IMR-90 (cell line): Measurements from ENCODE around the gene F11. TPM values are rescaled to one million over a fixed set of nuclear protein-coding genes. Genes with fewer than 3 reads are reported as not detected.

ENCODE experiments used
- ATAC-seq: fragments of 200-7000 bp; cut with Tn5 transposase; 2 replicates; pipeline ENCODE4 v1.9.1; 2020; ENCODE audit warnings: low read depth, mild to moderate bottlenecking, moderate library complexity
- BruUV-seq: library from RNA; stranded (reverse); fragments of 400-500 nt; replicated peaks from 2 replicates; lab custom pipeline; 2021; lab: Mats Ljungman, UMichigan
- CTCF ChIA-PET: fragments of 300-600 bp; formaldehyde crosslinking; extraction: SDS; loops from one replicate; lab custom pipeline; 2021; ENCODE audit warnings: antibody characterized with exemption; lab: Yijun Ruan, JAX
- POLR2A ChIA-PET: fragments of 300-600 bp; sonication (Branson Sonifier 250); formaldehyde crosslinking; loops from one replicate; lab custom pipeline; 2022; ENCODE audit warnings: antibody characterized with exemption; ENCODE audit not compliant: unreplicated experiment; lab: Charles Lee
- DNase-seq: peaks from one replicate; pipeline ENCODE4 v3.0.0; 2013
- H2AFZ ChIP-seq: replicated peaks from 2 replicates; pipeline ENCODE3; 2013; ENCODE audit warnings: low read length, mild to moderate bottlenecking; ENCODE audit not compliant: poor library complexity
- H2AK5ac ChIP-seq: 2 replicates; pipeline ENCODE4 v1.6.1; 2013; ENCODE audit warnings: low read depth, low read length, inconsistent platforms
- H2AK9ac ChIP-seq: replicated peaks from 2 replicates; pipeline ENCODE3; 2013; ENCODE audit warnings: mild to moderate bottlenecking, low read depth, low read length, moderate library complexity; ENCODE audit not compliant: poor library complexity
- H2BK120ac ChIP-seq: 2 replicates; pipeline ENCODE4 v1.6.1; 2013; ENCODE audit warnings: low read depth, low read length, inconsistent platforms
- H2BK15ac ChIP-seq: 3 replicates; pipeline ENCODE4 v1.6.1; 2013; ENCODE audit warnings: low read depth, low read length, inconsistent platforms
- H2BK20ac ChIP-seq: 2 replicates; pipeline ENCODE4 v1.6.1; 2013; ENCODE audit warnings: low read depth, mild to moderate bottlenecking, inconsistent platforms, low read length, moderate library complexity
- H2BK5ac ChIP-seq: 2 replicates; pipeline ENCODE4 v1.6.1; 2013; ENCODE audit warnings: mild to moderate bottlenecking, low read depth, low read length, inconsistent platforms; ENCODE audit not compliant: poor library complexity, severe bottlenecking
- H3K14ac ChIP-seq: replicated peaks from 2 replicates; pipeline ENCODE4 v1.6.1; 2013; ENCODE audit warnings: low read depth, low read length, inconsistent platforms
- H3K18ac ChIP-seq: 2 replicates; pipeline ENCODE4 v1.6.1; 2013; ENCODE audit warnings: low read depth, low read length, control low read depth
- H3K23ac ChIP-seq: 2 replicates; pipeline ENCODE4 v1.6.1; 2013; ENCODE audit warnings: low read depth, low read length, inconsistent platforms
- H3K27ac ChIP-seq: 2 replicates; pipeline ENCODE4 v1.5.1; 2013; ENCODE audit warnings: mild to moderate bottlenecking, control low read depth, low read length; ENCODE audit not compliant: insufficient read depth
- H3K27me3 ChIP-seq: 2 replicates; pipeline ENCODE4 v1.6.1; 2013; ENCODE audit warnings: low read length; ENCODE audit not compliant: control insufficient read depth, insufficient read depth
- H3K36me3 ChIP-seq: 2 replicates; pipeline ENCODE4 v1.6.1; 2013; ENCODE audit warnings: low read length, mixed read lengths; ENCODE audit not compliant: control insufficient read depth, insufficient read depth
- H3K4ac ChIP-seq: 2 replicates; pipeline ENCODE4 v1.6.1; 2013; ENCODE audit warnings: low read depth, low read length, inconsistent platforms
- H3K4me1 ChIP-seq: 2 replicates; pipeline ENCODE4 v1.6.1; 2013; ENCODE audit warnings: low read length, mixed read lengths; ENCODE audit not compliant: control insufficient read depth, insufficient read depth
- H3K4me2 ChIP-seq: 2 replicates; pipeline ENCODE4 v1.6.1; 2013; ENCODE audit warnings: low read depth, mild to moderate bottlenecking, control low read depth, low read length, moderate library complexity
- H3K4me3 ChIP-seq: 2 replicates; pipeline ENCODE4 v1.5.1; 2013; ENCODE audit warnings: low read depth, mild to moderate bottlenecking, control low read depth, low read length, moderate library complexity; ENCODE audit not compliant: insufficient read depth
- H3K56ac ChIP-seq: 2 replicates; pipeline ENCODE4 v1.6.1; 2013; ENCODE audit warnings: low read length, inconsistent platforms; ENCODE audit not compliant: insufficient read depth; ENCODE audit errors: extremely low read depth
- H3K79me1 ChIP-seq, 2 experiments: 2 replicates each; pipeline ENCODE4 v1.6.1; 2013; ENCODE audit warnings: low read length in 2 of 2, inconsistent platforms in 1 of 2, low read depth in 1 of 2
- H3K9ac ChIP-seq: 2 replicates; pipeline ENCODE4 v1.6.1; 2013; ENCODE audit warnings: low read depth, low read length, control low read depth
- H3K9me1 ChIP-seq: 2 replicates; pipeline ENCODE4 v1.6.1; 2013; ENCODE audit warnings: low read length, inconsistent platforms; ENCODE audit not compliant: insufficient read depth
- H3K9me3 ChIP-seq: 2 replicates; pipeline ENCODE4 v1.6.1; 2013; ENCODE audit warnings: low read length; ENCODE audit not compliant: control insufficient read depth, insufficient read depth
- H4K20me1 ChIP-seq: 2 replicates; pipeline ENCODE4 v1.6.1; 2013; ENCODE audit warnings: low read length, inconsistent platforms; ENCODE audit not compliant: insufficient read depth
- H4K5ac ChIP-seq: 2 replicates; pipeline ENCODE4 v1.6.1; 2013; ENCODE audit warnings: mild to moderate bottlenecking, low read depth, low read length, control low read depth
- H4K8ac ChIP-seq, 2 experiments: 2 replicates each; pipeline ENCODE4 v1.6.1; 2013; ENCODE audit warnings: low read depth in 2 of 2, low read length in 2 of 2, control low read depth in 1 of 2, inconsistent platforms in 1 of 2
- H4K91ac ChIP-seq: 2 replicates; pipeline ENCODE4 v1.6.1; 2013; ENCODE audit warnings: low read depth, low read length, inconsistent platforms; ENCODE audit not compliant: insufficient read depth
- MAFK ChIP-seq: IDR thresholded peaks from 2 replicates; pipeline ENCODE4 v1.6.1; 2012; ENCODE audit warnings: low read depth, low read length, improper control_type of control experiment
- POLR2A ChIP-seq: IDR thresholded peaks from 2 replicates; pipeline ENCODE4 v1.6.1; 2012; ENCODE audit warnings: mild to moderate bottlenecking, low read depth, low read length
- RFX5 ChIP-seq: IDR thresholded peaks from 2 replicates; pipeline ENCODE4 v1.8.0; 2012; ENCODE audit warnings: low read depth, mild to moderate bottlenecking, low read length, moderate library complexity
- SMC3 ChIP-seq: fragments of 150-350 bp; IDR thresholded peaks from 2 replicates; pipeline ENCODE4 v1.6.1; 2016; ENCODE audit warnings: low read depth, mild to moderate bottlenecking, antibody characterized with exemption, low read length, moderate library complexity
- WGBS, 2 experiments: methylation state at CpG; one replicate each; pipeline versions ENCODE4 v1.1.5 to v1.1.7; 2013; ENCODE audit warnings: missing lambda C conversion rate in 2 of 2; ENCODE audit not compliant: insufficient read length in 1 of 2; ENCODE audit errors: extremely low coverage in 2 of 2; 5-methylcytosine and 5-hydroxymethylcytosine counted together
- dilution Hi-C: fragments of 300-500 bp; cut with HindIII; formaldehyde crosslinking; loops from one replicate; pipeline ENCODE4 v1.14.3; 2018; ENCODE audit warnings: low sequenced_read_pairs; ENCODE audit not compliant: unreplicated experiment
- in situ Hi-C: fragments of 300-500 bp; cut with MboI; formaldehyde crosslinking; loops from 3 replicates; pipeline ENCODE4 v1.14.3; 2019; ENCODE audit warnings: low sequenced_read_pairs, inconsistent platforms, mixed read lengths
- intact Hi-C: fragments of 100-400 bp; cut with micrococcal nuclease; formaldehyde crosslinking; loops from 2 replicates; pipeline ENCODE4 v1.10.0; 2022
- polyA plus RNA-seq, 3 experiments: library from polyadenylated mRNA; depleted of rRNA; stranded (reverse); fragments of >200 nt; gene quantifications; 2 replicates each; pipeline ENCODE4 v1.2.3, GENCODE V29; 2012; ENCODE audit warnings: low replicate concordance in 1 of 3
- total RNA-seq: library from RNA; depleted of rRNA; stranded (reverse); fragments of >200 nt; gene quantifications from 2 replicates; pipeline ENCODE4 v1.2.3, GENCODE V29; 2012
- TF ChIP-seq, protein P1 (sequence below): fragments of 150-350 bp; IDR thresholded peaks from 2 replicates; pipeline ENCODE4 v1.6.1; 2017; ENCODE audit warnings: mild to moderate bottlenecking, antibody characterized with exemption, low read length, low read depth

F11 gene
- total and polyA plus RNA-seq, 2 of the 4 experiments (the other 2 are of a cell fraction), result not detected

DNA sequence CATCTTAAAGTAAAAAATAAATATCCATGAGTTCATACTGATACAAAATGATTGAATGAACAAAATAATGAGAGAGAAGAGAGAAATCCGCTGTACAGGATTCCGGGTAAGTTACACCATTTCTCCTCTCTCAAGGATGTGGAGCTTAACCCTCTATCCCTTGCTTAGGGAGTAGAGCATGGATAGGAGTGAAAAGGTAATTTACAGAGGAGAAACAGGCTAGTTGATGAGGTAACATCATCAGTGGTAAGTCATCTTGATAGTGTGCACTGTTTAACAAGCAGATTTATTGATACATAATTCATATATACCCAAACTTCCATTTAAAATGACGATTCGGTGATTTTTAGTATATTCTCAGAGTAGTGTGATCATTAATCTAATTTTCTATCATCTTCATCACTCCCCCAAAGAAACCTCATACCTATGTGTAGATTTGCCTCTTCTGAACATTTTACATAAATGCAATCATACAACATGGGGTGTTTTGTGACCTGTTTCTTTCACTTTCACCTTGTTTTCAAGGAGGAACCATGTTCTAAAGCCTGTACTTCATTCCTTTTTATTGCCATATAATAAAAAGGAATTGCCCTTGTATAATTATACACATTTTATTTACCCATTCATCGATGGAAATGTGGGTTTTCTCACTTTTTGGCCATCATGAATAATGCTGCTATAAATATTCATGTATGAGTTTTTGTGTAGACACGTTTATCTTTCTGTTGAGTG lies 34.8 kb downstream of the F11 start:
- BruUV-seq, result no TSS peak
- no peak overlapping the region for H3K4me3 ChIP-seq
- no peak overlapping the region for H3K14ac ChIP-seq
- peaks cover 1% of the 10 kb centered on the region; the same call in 1 of the 2 replicates for H3K27me3 ChIP-seq
- no peak overlapping the region for H3K4me2 ChIP-seq
- no peaks in the 10 kb centered on the region for H3K9me3 ChIP-seq
- intact Hi-C loops (no loop called here), in situ Hi-C loops (no loop called here), dilution Hi-C loops (no loop called here)
- H3K27ac ChIP-seq, result no peak overlapping the region
- no peak for DNase-seq
- no peaks in the 10 kb centered on the region for H3K36me3 ChIP-seq
- H3K4ac ChIP-seq, result no peak overlapping the region
- no peaks in the 10 kb centered on the region for H3K9me1 ChIP-seq
- no peak overlapping the region for H3K18ac ChIP-seq
- H4K91ac ChIP-seq, result no peak overlapping the region
- H2AK5ac ChIP-seq, result no peak overlapping the region
- H4K8ac ChIP-seq, result no peak overlapping the region
- ChIA-PET CTCF (no interaction called here), POLR2A (no interaction called here)
- H4K20me1 ChIP-seq, result no peaks in the 10 kb centered on the region
- no peak overlapping the region for H2AFZ ChIP-seq
- no peak overlapping the region for H3K23ac ChIP-seq
- no peak overlapping the region for H3K9ac ChIP-seq
- H2BK20ac ChIP-seq, result no peak overlapping the region
- H3K79me1 ChIP-seq, result no peaks in the 10 kb centered on the region
- no CpG with 5 or more reads among the region's 6 CpGs for WGBS, 2 experiments
- no peak overlapping the region for H2BK5ac ChIP-seq
- ATAC-seq, result no peak
- no peak overlapping the region for H4K5ac ChIP-seq
- no peaks in the 10 kb centered on the region for H3K4me1 ChIP-seq
- no peak overlapping the region for H2AK9ac ChIP-seq
- TF ChIP-seq SMC3 (no peak), RFX5 (no peak), POLR2A (no peak), MAFK (0 out of 2 replicates have a peak, but pooled peaks have one; percentile 39)
- TF ChIP-seq, protein P1, sequence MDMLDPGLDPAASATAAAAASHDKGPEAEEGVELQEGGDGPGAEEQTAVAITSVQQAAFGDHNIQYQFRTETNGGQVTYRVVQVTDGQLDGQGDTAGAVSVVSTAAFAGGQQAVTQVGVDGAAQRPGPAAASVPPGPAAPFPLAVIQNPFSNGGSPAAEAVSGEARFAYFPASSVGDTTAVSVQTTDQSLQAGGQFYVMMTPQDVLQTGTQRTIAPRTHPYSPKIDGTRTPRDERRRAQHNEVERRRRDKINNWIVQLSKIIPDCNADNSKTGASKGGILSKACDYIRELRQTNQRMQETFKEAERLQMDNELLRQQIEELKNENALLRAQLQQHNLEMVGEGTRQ, result no peak
- H3K56ac ChIP-seq, result no peak overlapping the region
- H2BK15ac ChIP-seq, result no peak overlapping the region
- no peak overlapping the region for H2BK120ac ChIP-seq
